HepG2 (cell line): Measurements from ENCODE around the gene USE1. TPM values are rescaled to one million over a fixed set of nuclear protein-coding genes. Genes with fewer than 3 reads are reported as not detected.

Source experiments
- GABPB1 ChIP-seq: IDR thresholded peaks from 2 replicates; pipeline ENCODE4 v1.6.1; 2016; ENCODE audit warnings: mild to moderate bottlenecking, missing genetic modification reagents, moderate library complexity, missing compliant biosample characterization
- HCFC1 ChIP-seq: fragments of 150-350 bp; IDR thresholded peaks from 2 replicates; pipeline ENCODE4 v1.6.1; 2014; ENCODE audit warnings: low read depth, low read length
- HDAC1 ChIP-seq: sonication (generic); formaldehyde crosslinking; IDR thresholded peaks from 2 replicates; pipeline ENCODE4 v1.5.1; 2020; ENCODE audit warnings: mild to moderate bottlenecking, missing genetic modification reagents
- HNRNPK ChIP-seq: fragments of 200-400 bp; formaldehyde crosslinking; IDR thresholded peaks from 2 replicates; pipeline ENCODE4 v1.6.1; 2018; ENCODE audit warnings: low read length, low read depth, moderate library complexity, mild to moderate bottlenecking; ENCODE audit not compliant: poor library complexity, severe bottlenecking
- HNRNPL ChIP-seq: fragments of 200-400 bp; formaldehyde crosslinking; IDR thresholded peaks from 2 replicates; pipeline ENCODE4 v1.6.1; 2017; ENCODE audit warnings: mild to moderate bottlenecking, low read depth, low read length
- HOXD1 ChIP-seq: sonication (generic); formaldehyde crosslinking; IDR thresholded peaks from 2 replicates; pipeline ENCODE4 v1.5.0; 2020; ENCODE audit warnings: missing genetic modification reagents
- MXD1 ChIP-seq: sonication (generic); formaldehyde crosslinking; IDR thresholded peaks from 2 replicates; pipeline ENCODE4 v1.4.0; 2020; ENCODE audit warnings: mild to moderate bottlenecking, missing genetic modification reagents
- NR2F1 ChIP-seq, 2 experiments: fragments of 450-650 bp in 1 of 2; formaldehyde crosslinking in 1 of 2; IDR thresholded peaks; 2 replicates each; pipeline versions ENCODE4 v1.5.0 to v1.6.1; 2016 to 2020; ENCODE audit warnings: mild to moderate bottlenecking in 1 of 2, missing compliant biosample characterization in 1 of 2, missing genetic modification reagents in 1 of 2, moderate library complexity in 1 of 2
- PHF5A ChIP-seq: IDR thresholded peaks from one replicate; pipeline ENCODE4 v1.6.1; 2018; ENCODE audit warnings: low read depth, missing genetic modification reagents; ENCODE audit not compliant: unreplicated experiment
- PITX1 ChIP-seq: sonication (generic); formaldehyde crosslinking; IDR thresholded peaks from 2 replicates; pipeline ENCODE4 v1.5.1; 2020; ENCODE audit warnings: mild to moderate bottlenecking, missing genetic modification reagents
- POLR2A ChIP-seq, 2 experiments: IDR thresholded peaks; 2 replicates each; pipeline ENCODE4 v1.6.1; 2011; ENCODE audit warnings: low read depth in 2 of 2, low read length in 2 of 2, mild to moderate bottlenecking in 1 of 2, moderate library complexity in 1 of 2; ENCODE audit not compliant: insufficient read depth in 1 of 2
- RAD51 ChIP-seq: fragments of 450-650 bp; IDR thresholded peaks from 2 replicates; pipeline ENCODE4 v1.6.1; 2016; ENCODE audit warnings: borderline replicate concordance
- REXO4 ChIP-seq: sonication (generic); formaldehyde crosslinking; IDR thresholded peaks from 2 replicates; pipeline ENCODE4 v1.8.0; 2022; ENCODE audit warnings: missing genetic modification reagents, mild to moderate bottlenecking, borderline replicate concordance
- RXRA ChIP-seq: sonication (generic); formaldehyde crosslinking; IDR thresholded peaks from 2 replicates; pipeline ENCODE4 v1.5.1; 2020; ENCODE audit warnings: missing genetic modification reagents
- SMARCC2 ChIP-seq: fragments of 450-650 bp; IDR thresholded peaks from 2 replicates; pipeline ENCODE4 v1.6.1; 2017; ENCODE audit warnings: antibody characterized with exemption, mild to moderate bottlenecking
- SP5 ChIP-seq: IDR thresholded peaks from 2 replicates; pipeline ENCODE4 v1.6.1; 2016; ENCODE audit warnings: low read depth, borderline replicate concordance
- YY1 ChIP-seq: IDR thresholded peaks from 2 replicates; pipeline ENCODE4 v1.6.1; 2011; ENCODE audit warnings: low read length, low read depth, moderate library complexity, mild to moderate bottlenecking; ENCODE audit not compliant: insufficient read depth, insufficient replicate concordance
- ZBTB21 ChIP-seq: sonication (generic); formaldehyde crosslinking; IDR thresholded peaks from 2 replicates; pipeline ENCODE4 v1.4.0; 2020; ENCODE audit warnings: missing genetic modification reagents
- ZNF510 ChIP-seq: sonication (generic); formaldehyde crosslinking; IDR thresholded peaks from 2 replicates; pipeline ENCODE4 v1.4.0; 2020; ENCODE audit warnings: low read depth, mild to moderate bottlenecking, missing genetic modification reagents
- ZNF552 ChIP-seq: sonication (generic); formaldehyde crosslinking; IDR thresholded peaks from 2 replicates; pipeline ENCODE4 v1.9.0; 2022; ENCODE audit warnings: missing genetic modification reagents, mild to moderate bottlenecking, borderline replicate concordance
- ZNF660 ChIP-seq: sonication (generic); formaldehyde crosslinking; IDR thresholded peaks from 2 replicates; pipeline ENCODE4 v1.5.1; 2020; ENCODE audit warnings: mild to moderate bottlenecking, low read depth, missing genetic modification reagents, borderline replicate concordance
- ZNF678 ChIP-seq: sonication (generic); formaldehyde crosslinking; IDR thresholded peaks from 2 replicates; pipeline ENCODE4 v1.4.0; 2020; ENCODE audit warnings: mild to moderate bottlenecking, missing genetic modification reagents
- ZNF75D ChIP-seq: sonication (generic); formaldehyde crosslinking; IDR thresholded peaks from 2 replicates; pipeline ENCODE4 v1.8.1; 2023; ENCODE audit warnings: missing genetic modification reagents, mild to moderate bottlenecking, borderline replicate concordance
- ZNF891 ChIP-seq: sonication (generic); formaldehyde crosslinking; IDR thresholded peaks from 2 replicates; pipeline ENCODE4 v1.5.0; 2020; ENCODE audit warnings: mild to moderate bottlenecking, missing genetic modification reagents
- ZSCAN21 ChIP-seq: sonication (generic); formaldehyde crosslinking; IDR thresholded peaks from 2 replicates; pipeline ENCODE4 v1.8.0; 2022; ENCODE audit warnings: mild to moderate bottlenecking, missing genetic modification reagents, moderate library complexity, borderline replicate concordance
- ZSCAN25 ChIP-seq: sonication (generic); formaldehyde crosslinking; IDR thresholded peaks from 2 replicates; pipeline ENCODE4 v1.8.0; 2022; ENCODE audit warnings: mild to moderate bottlenecking, missing genetic modification reagents
- polyA plus RNA-seq, 8 experiments: library from polyadenylated mRNA; depleted of rRNA in 3 of 8; stranded (reverse) in 7 of 8; unstranded in 1 of 8; fragments of >200 nt; fragmentation: Illumina TruSeq in 4 of 8; extraction: Trizol in 4 of 8; gene quantifications; 2 replicates each; pipeline versions ENCODE4 v1.2.1 to v1.2.3, GENCODE V29; 2011 to 2016; ENCODE audit warnings: low read depth in 4 of 8, missing spikeins in 1 of 8, mixed read lengths in 1 of 8; ENCODE audit not compliant: insufficient read depth in 1 of 8
- total RNA-seq, 5 experiments: library from RNA; depleted of rRNA; stranded (reverse); fragments of >200 nt; fragmentation: Illumina TruSeq; extraction: Trizol; gene quantifications; 2 replicates each; pipeline ENCODE4 v1.2.3, GENCODE V29; 2016; ENCODE audit warnings: low read depth in 1 of 5
- TF ChIP-seq, protein P1 (sequence below), 2 experiments: IDR thresholded peaks; 2 replicates each; pipeline ENCODE4 v1.6.1; 2011 to 2012; ENCODE audit warnings: low read length in 2 of 2, borderline replicate concordance in 1 of 2, low read depth in 1 of 2, mild to moderate bottlenecking in 1 of 2, moderate library complexity in 1 of 2

The USE1 gene
- total and polyA plus RNA-seq, 2 of the 13 experiments (the other 11 are each of a cell fraction or from before 2014, with no cell fraction given): 9.9 to 17.6 TPM

DNA sequence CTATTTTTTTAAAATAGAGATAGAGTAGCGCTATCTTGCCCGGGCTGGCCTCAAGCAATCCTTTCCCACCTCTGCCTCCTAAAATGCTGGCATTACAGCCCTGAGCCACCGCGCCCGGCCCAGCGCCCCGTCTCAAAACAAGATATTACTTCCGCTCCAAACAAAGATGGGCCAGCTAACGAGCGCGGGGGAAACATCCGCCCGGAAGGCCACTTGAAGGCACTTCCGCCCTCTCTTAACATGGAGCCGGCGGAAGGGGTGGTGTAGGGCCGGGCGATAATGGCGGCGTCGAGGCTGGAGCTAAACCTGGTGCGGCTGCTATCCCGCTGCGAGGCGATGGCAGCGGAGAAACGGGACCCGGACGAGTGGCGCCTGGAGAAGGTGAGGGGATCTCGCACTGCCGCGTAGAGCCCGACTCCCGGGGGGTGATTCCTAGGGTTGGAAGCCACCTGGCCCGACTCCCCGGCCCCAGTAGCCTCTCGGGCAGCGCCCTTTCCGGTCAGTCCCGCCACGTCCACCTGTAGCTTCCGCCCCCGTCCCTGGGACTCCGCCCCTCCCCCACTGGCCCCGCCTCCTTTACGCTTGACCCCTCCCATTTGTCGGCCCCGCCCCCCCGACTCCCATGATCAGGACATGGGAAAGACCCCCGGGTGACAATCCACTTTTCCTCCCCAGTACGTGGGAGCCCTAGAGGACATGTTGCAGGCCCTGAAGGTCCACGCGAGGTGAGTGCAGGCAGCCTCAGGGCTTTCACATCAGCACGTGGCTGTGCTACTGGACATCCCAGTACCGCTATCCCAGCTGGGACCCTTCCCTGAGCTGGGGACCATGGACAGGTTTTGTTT is at the start of gene USE1 (continued):
- no peak for TF ChIP-seq REXO4
- TF ChIP-seq PITX1: no peak; the same call in 1 of the 2 replicates
- TF ChIP-seq NR2F1 (CRISPR knock-in tag; IDR thresholded peaks at IDR 0.05): peak in 1 of 2 experiments; percentile 49; a peak in 1 of 4 replicates
- no peak for TF ChIP-seq ZNF75D (CRISPR knock-in tag)
- 0 out of 2 replicates have a peak, but pooled peaks have one; percentile 50 for TF ChIP-seq RXRA (CRISPR knock-in tag)
- peak; percentile 93 for TF ChIP-seq HDAC1 (CRISPR knock-in tag)
- peak; percentile 98 for TF ChIP-seq GABPB1
- TF ChIP-seq, protein P1, sequence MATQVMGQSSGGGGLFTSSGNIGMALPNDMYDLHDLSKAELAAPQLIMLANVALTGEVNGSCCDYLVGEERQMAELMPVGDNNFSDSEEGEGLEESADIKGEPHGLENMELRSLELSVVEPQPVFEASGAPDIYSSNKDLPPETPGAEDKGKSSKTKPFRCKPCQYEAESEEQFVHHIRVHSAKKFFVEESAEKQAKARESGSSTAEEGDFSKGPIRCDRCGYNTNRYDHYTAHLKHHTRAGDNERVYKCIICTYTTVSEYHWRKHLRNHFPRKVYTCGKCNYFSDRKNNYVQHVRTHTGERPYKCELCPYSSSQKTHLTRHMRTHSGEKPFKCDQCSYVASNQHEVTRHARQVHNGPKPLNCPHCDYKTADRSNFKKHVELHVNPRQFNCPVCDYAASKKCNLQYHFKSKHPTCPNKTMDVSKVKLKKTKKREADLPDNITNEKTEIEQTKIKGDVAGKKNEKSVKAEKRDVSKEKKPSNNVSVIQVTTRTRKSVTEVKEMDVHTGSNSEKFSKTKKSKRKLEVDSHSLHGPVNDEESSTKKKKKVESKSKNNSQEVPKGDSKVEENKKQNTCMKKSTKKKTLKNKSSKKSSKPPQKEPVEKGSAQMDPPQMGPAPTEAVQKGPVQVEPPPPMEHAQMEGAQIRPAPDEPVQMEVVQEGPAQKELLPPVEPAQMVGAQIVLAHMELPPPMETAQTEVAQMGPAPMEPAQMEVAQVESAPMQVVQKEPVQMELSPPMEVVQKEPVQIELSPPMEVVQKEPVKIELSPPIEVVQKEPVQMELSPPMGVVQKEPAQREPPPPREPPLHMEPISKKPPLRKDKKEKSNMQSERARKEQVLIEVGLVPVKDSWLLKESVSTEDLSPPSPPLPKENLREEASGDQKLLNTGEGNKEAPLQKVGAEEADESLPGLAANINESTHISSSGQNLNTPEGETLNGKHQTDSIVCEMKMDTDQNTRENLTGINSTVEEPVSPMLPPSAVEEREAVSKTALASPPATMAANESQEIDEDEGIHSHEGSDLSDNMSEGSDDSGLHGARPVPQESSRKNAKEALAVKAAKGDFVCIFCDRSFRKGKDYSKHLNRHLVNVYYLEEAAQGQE (IDR thresholded peaks at IDR 0.05; ENCODE audit: borderline replicate concordance in 1 of 2, low read depth in 1 of 2, low read length in 2 of 2): peak in 1 of 2 experiments; percentile 69; a peak in 2 of 4 replicates
- peak; percentile 73 to 96 for TF ChIP-seq POLR2A (IDR thresholded peaks at IDR 0.05; ENCODE audit: insufficient read depth in 1 of 2, low read depth in 2 of 2, low read length in 2 of 2)
- TF ChIP-seq ZNF660 (CRISPR knock-in tag): no peak
- TF ChIP-seq HNRNPL: peak; percentile 81
- peak; percentile 82; the same call in 1 of the 2 replicates for TF ChIP-seq HOXD1 (CRISPR knock-in tag)
- TF ChIP-seq SP5 (CRISPR knock-in tag): peak; percentile 66; the same call in 1 of the 2 replicates
- TF ChIP-seq YY1: peak; percentile 99
- TF ChIP-seq MXD1 (CRISPR knock-in tag): peak; percentile 65; the same call in 1 of the 2 replicates
- TF ChIP-seq ZNF552 (CRISPR knock-in tag): no peak
- TF ChIP-seq ZNF678 (CRISPR knock-in tag): no peak
- TF ChIP-seq ZSCAN21 (CRISPR knock-in tag): no peak
- TF ChIP-seq ZNF510 (CRISPR knock-in tag): 0 out of 2 replicates have a peak, but pooled peaks have one; percentile 14
- TF ChIP-seq HNRNPK: peak; percentile 65
- 0 out of 2 replicates have a peak, but pooled peaks have one; percentile 25 for TF ChIP-seq ZNF891 (CRISPR knock-in tag)
- TF ChIP-seq SMARCC2: no peak
- peak; percentile 78 for TF ChIP-seq HCFC1
- TF ChIP-seq PHF5A (CRISPR knock-in tag): no peak
- 0 out of 2 replicates have a peak, but pooled peaks have one; percentile 16 for TF ChIP-seq ZBTB21 (CRISPR knock-in tag)
- TF ChIP-seq RAD51: no peak
- TF ChIP-seq ZSCAN25 (CRISPR knock-in tag): peak; percentile 60; the same call in 1 of the 2 replicates
